HepG2 (cell line): ENCODE data around the gene GRM4.

ENCODE experiments used
- BCL3 ChIP-seq: sonication (generic); formaldehyde crosslinking; IDR thresholded peaks from 2 replicates; pipeline ENCODE4 v1.5.1; 2020; ENCODE audit warnings: mild to moderate bottlenecking, missing genetic modification reagents, moderate library complexity
- BHLHE40 ChIP-seq: IDR thresholded peaks from 2 replicates; pipeline ENCODE4 v1.6.1; 2011; ENCODE audit warnings: low read length, improper control_type of control experiment
- CTCF ChIP-seq: sonication (generic); formaldehyde crosslinking; IDR thresholded peaks from 2 replicates; pipeline ENCODE4 v1.5.0; 2020; ENCODE audit warnings: mild to moderate bottlenecking, missing genetic modification reagents, moderate library complexity
- TF ChIP-seq, protein P1 (sequence below): IDR thresholded peaks from 2 replicates; pipeline ENCODE4 v1.6.1; 2016; ENCODE audit warnings: control low read depth

GRCh38 chr6:33985313-33985751, 160.6 kb downstream of the GRM4 start:
- TF ChIP-seq BHLHE40 (no peak), BCL3 (no peak), CTCF (CRISPR knock-in tag) (no peak)
- TF ChIP-seq, protein P1, sequence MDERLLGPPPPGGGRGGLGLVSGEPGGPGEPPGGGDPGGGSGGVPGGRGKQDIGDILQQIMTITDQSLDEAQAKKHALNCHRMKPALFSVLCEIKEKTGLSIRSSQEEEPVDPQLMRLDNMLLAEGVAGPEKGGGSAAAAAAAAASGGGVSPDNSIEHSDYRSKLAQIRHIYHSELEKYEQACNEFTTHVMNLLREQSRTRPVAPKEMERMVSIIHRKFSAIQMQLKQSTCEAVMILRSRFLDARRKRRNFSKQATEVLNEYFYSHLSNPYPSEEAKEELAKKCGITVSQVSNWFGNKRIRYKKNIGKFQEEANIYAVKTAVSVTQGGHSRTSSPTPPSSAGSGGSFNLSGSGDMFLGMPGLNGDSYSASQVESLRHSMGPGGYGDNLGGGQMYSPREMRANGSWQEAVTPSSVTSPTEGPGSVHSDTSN (CRISPR knock-in tag) = no peak
